ENCODE measurements around the gene TBC1D13.
"Not testable (repeated sequence)": the region's sequence is repeated elsewhere in the genome, so short reads cannot be mapped to it uniquely, and the experiment has no call there.

TBC1D13 gene

GRCh38 chr9:128838338-128838737 is 51.3 kb downstream of the TBC1D13 start:
- TF ChIP-seq CTCF (IDR thresholded peaks at IDR 0.05; ENCODE audit: insufficient read depth, low read length, missing control alignments): no peak
- ChIA-PET POLR2A (interaction anchor here (0.9 kb wide), 1 partner anchor 20 kb away, joined by 3 read pairs; the partner anchor contains the start of gene ENDOG), CTCF (interaction anchor here (1.0 to 3.6 kb wide), 6 partner anchors 8 to 25 kb away, joined by 3 to 13 read pairs (median 4); partner anchors contain the start of genes ENDOG and SPOUT1)
- no peak for DNase-seq (ENCODE audit: low read depth, low spot score)
- no peak overlapping the region for H3K4me3 ChIP-seq (ENCODE audit: low read depth, low read length)

DNA sequence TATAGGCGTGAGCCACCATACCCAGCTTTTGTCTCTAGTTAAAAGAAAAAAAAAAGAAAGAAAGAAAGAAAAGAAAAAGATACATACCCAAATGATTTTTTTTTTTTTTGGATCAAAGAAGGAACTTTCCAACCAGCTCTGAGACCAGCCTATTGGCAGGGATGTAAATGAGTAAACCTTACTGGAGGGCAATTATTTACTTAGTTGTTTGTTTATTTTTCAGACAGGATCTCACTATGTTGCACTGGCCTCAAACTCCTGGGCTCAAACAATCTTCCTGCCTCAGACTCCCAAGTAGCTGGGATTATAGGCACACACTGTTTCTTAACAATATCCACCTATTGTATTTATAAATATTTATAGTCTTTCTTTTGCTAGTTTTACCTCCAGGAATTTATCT is 53.5 kb downstream of the TBC1D13 start:
- no peak for DNase-seq (ENCODE audit: low read depth, low spot score)
- ChIA-PET POLR2A (no interaction called here), CTCF (interaction anchor here (0.8 to 1.5 kb wide), 2 partner anchors 12 to 22 kb away, joined by 3 to 5 read pairs; partner anchors contain the start of gene ENDOG)
- no peak for TF ChIP-seq CTCF (IDR thresholded peaks at IDR 0.05; ENCODE audit: insufficient read depth, low read length, missing control alignments)
- H3K4me3 ChIP-seq (ENCODE audit: low read depth, low read length): no peak overlapping the region

- no peak for TF ChIP-seq CTCF (IDR thresholded peaks at IDR 0.05; ENCODE audit: insufficient read depth, low read length, missing control alignments)
- no peak overlapping the region for H3K4me3 ChIP-seq (ENCODE audit: low read depth, low read length)
- DNase-seq (ENCODE audit: low read depth, low spot score): no peak
- POLR2A ChIA-PET: no interaction called here
- CTCF ChIA-PET: interaction anchor here (0.7 to 1.8 kb wide), 3 partner anchors 13 to 24 kb away, joined by 3 to 6 read pairs (median 4); partner anchors contain the start of gene ENDOG
Measured at GRCh38 chr9:128841694-128842492, 54.8 kb downstream of the TBC1D13 start.

GRCh38 chr9:128843171-128843570 is 56.1 kb downstream of the TBC1D13 start:
- POLR2A ChIA-PET; H3K4me3 ChIP-seq (ENCODE audit: low read depth, low read length); DNase-seq (ENCODE audit: low read depth, low spot score): not testable (repeated sequence)
- CTCF ChIA-PET: interaction anchor here (1.5 to 1.8 kb wide), 2 partner anchors 18 to 85 kb away, joined by 5 to 6 read pairs; no protein-coding TSS in a partner anchor

DNA sequence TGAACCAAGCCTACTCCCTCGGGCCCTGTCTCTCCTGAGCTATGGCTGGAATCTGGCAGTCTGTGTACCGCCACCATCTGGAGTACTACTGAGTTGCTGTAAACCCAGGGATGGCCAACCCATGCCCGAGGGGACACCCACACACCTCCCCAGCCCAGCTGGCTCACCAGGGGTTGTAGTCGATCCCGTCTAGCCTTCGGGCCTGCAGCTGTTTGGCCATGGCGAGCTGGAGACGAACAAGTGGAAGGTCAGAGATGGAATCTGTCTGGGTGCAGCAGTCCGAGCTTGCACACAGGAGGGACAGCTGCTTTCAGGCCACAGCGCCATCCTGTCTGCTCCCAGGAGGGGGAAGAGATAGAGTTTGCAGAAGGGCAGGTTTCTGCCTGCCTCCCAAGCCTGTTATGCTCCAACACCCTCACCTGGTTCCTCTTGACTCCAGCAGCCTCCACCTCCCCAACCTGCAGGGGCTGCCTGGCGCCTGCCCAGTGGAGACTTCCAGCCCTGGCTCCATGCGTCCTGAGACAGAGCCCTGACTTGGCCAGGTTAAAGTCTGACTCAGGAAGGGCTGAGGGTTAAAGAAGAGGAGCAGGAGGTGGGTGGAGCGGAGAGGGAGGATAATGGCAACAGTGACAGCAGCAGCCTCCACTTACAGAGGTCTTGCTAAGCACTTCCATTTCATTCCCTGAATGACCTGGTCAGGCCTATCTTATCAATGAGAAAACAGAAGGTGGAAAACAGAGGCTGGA is 58.3 kb downstream of the TBC1D13 start:
- DNase-seq (ENCODE audit: low read depth, low spot score): no peak
- no peak overlapping the region for H3K4me3 ChIP-seq (ENCODE audit: low read depth, low read length)
- TF ChIP-seq CTCF (IDR thresholded peaks at IDR 0.05; ENCODE audit: insufficient read depth, low read length, missing control alignments): no peak
- ChIA-PET POLR2A (interaction anchor here (1.7 kb wide), 1 partner anchor 28 kb away, joined by 3 read pairs; no protein-coding TSS in a partner anchor), CTCF (interaction anchor here (3.0 to 3.4 kb wide), 2 partner anchors 18 to 83 kb away, joined by 15 to 16 read pairs; no protein-coding TSS in a partner anchor)

- no peak for TF ChIP-seq CTCF (IDR thresholded peaks at IDR 0.05; ENCODE audit: insufficient read depth, low read length, missing control alignments)
- no peak for DNase-seq (ENCODE audit: low read depth, low spot score)
- ChIA-PET POLR2A (interaction anchor here (1.7 kb wide), 1 partner anchor 29 kb away, joined by 3 read pairs; no protein-coding TSS in a partner anchor), CTCF (interaction anchor here (3.0 to 3.4 kb wide), 2 partner anchors 16 to 82 kb away, joined by 15 to 16 read pairs; no protein-coding TSS in a partner anchor)
- no peak overlapping the region for H3K4me3 ChIP-seq (ENCODE audit: low read depth, low read length)
Measured at GRCh38 chr9:128846680-128847030, 59.6 kb downstream of the TBC1D13 start.

Measured in AG04449 (cell line).